Fibroblast of pulmonary artery (primary cell): ENCODE results near the gene PCDHGA11.
"Not testable (repeated sequence)": the region's sequence is repeated elsewhere in the genome, so short reads cannot be mapped to it uniquely, and the experiment has no call there.

Experiments
- DNase-seq: peaks from one replicate; pipeline ENCODE4 v3.0.0-alpha.2; 2010; ENCODE audit warnings: low read depth
- H3K4me3 ChIP-seq: replicated peaks from 2 replicates; pipeline ENCODE4 v1.5.1; 2011; ENCODE audit warnings: low read depth, mild to moderate bottlenecking, control low read depth, low read length, moderate library complexity
- CTCF ChIP-seq: IDR thresholded peaks from 2 replicates; pipeline ENCODE4 v1.5.1; 2011; ENCODE audit warnings: mild to moderate bottlenecking, control low read depth, low read length, inconsistent platforms; ENCODE audit errors: missing control alignments

Gene PCDHGA11

DNA sequence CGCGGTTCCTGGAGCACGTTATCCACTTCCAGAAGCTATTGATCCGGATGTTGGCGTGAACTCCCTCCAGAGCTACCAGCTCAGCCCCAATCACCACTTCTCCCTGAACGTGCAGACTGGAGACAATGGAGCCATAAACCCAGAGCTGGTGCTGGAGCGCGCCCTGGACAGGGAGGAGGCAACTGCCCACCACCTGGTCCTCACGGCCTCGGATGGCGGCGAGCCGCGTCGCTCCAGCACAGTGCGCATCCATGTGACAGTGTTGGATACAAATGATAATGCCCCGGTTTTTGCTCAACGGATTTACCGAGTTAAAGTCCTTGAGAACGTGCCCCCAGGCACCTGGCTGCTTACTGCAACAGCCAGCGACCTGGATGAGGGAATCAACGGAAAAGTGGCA lies 17.5 kb upstream of the PCDHGA11 start:
- H3K4me3 ChIP-seq, result no peak overlapping the region
- no peak for DNase-seq
- no peak for TF ChIP-seq CTCF

DNA sequence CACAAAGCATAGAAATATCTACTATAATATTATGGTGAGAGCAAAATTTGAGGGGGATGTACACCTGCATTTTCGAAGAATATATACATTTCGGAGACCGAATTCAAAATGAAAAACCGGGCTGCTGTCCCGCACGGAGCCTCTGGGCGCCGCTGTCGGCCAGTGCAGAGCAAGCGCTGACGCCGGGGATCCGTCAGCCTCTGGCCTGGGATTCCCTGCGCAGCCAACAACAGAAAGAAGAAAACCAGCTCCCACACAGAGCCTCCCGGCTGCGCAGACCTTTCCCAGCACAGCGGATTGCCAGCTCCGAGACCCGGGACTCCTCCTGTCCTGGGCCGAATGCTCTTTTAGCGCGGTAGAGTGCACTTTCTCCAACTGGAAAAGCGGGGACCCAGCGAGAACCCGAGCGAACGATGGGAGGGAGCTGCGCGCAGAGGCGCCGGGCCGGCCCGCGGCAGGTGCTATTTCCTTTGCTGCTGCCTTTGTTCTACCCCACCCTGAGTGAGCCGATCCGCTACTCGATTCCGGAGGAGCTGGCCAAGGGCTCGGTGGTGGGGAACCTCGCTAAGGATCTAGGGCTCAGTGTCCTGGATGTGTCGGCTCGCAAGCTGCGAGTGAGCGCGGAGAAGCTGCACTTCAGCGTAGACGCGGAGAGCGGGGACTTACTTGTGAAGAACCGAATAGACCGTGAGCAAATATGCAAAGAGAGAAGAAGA lies 12.9 kb upstream of the PCDHGA11 start, which contains the start of gene PCDHGB6:
Gene PCDHGB6 (plus strand): TSS at position 232 of the 716 bp plus-strand sequence. CDS start 182 bp downstream, at position 414.
- DNase-seq, result peak; percentile 67
- TF ChIP-seq CTCF, result peak; percentile 56
- peak within 1 kb of the TSS; percentile 38 for H3K4me3 ChIP-seq

- TF ChIP-seq CTCF, result no peak
- no peak overlapping the region for H3K4me3 ChIP-seq
- no peak for DNase-seq
Measured at GRCh38 chr5:141409598-141410306, 11.1 kb upstream of the PCDHGA11 start.

- DNase-seq, result no peak
- no peak for TF ChIP-seq CTCF
- H3K4me3 ChIP-seq, result no peak overlapping the region
Measured at GRCh38 chr5:141411575-141411974, 9.3 kb upstream of the PCDHGA11 start.

GRCh38 chr5:141412854-141413539 lies 7.9 kb upstream of the PCDHGA11 start, which contains the start of gene PCDHGA10:
TSS of gene PCDHGA10 (plus strand) at chr5:141412987. CDS start at chr5:141413176, 189 bp downstream.
- TF ChIP-seq CTCF, result peak; percentile 75
- DNase-seq, result peak; percentile 84
- peak within 1 kb of the TSS; percentile 58 for H3K4me3 ChIP-seq

DNA sequence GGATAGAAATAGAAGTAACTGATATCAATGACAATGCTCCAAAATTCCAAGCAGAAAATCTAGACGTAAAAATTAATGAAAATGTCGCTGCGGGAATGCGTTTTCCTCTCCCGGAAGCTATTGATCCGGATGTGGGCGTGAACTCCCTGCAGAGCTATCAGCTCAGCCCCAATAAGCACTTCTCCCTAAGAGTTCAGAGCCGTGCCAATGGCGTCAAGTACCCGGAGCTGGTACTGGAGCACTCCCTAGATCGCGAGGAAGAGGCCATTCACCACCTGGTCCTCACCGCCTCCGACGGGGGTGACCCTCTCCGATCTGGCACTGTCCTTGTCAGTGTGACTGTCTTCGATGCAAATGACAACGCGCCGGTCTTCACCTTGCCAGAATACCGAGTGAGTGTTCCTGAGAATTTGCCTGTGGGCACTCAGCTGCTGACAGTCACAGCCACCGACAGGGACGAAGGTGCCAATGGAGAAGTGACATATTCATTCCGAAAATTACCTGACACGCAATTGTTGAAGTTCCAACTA lies 7.2 kb upstream of the PCDHGA11 start:
- peak overlapping the region; percentile 58 for H3K4me3 ChIP-seq
- no peak for DNase-seq
- no peak for TF ChIP-seq CTCF

- not testable (repeated sequence) for DNase-seq
Measured at GRCh38 chr5:141414548-141415274, 6.1 kb upstream of the PCDHGA11 start.

DNA sequence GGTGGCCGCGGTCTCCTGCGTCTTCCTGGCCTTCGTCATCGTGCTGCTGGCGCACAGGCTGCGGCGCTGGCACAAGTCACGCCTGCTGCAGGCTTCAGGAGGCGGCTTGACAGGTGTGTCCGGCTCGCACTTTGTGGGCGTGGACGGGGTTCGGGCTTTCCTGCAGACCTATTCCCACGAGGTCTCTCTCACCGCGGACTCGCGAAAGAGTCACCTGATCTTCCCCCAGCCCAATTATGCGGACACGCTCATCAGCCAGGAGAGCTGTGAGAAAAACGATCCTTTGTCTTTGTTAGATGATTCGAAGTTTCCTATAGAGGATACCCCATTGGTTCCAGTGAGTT lies 5.6 kb upstream of the PCDHGA11 start:
- DNase-seq, H3K4me3 ChIP-seq: not testable (repeated sequence)

More at GRCh38 chr5:141414548-141415274, 6.1 kb upstream of the PCDHGA11 start:
- not testable (repeated sequence) for H3K4me3 ChIP-seq
